ENCODE measurements around the gene STARD3.

DNA sequence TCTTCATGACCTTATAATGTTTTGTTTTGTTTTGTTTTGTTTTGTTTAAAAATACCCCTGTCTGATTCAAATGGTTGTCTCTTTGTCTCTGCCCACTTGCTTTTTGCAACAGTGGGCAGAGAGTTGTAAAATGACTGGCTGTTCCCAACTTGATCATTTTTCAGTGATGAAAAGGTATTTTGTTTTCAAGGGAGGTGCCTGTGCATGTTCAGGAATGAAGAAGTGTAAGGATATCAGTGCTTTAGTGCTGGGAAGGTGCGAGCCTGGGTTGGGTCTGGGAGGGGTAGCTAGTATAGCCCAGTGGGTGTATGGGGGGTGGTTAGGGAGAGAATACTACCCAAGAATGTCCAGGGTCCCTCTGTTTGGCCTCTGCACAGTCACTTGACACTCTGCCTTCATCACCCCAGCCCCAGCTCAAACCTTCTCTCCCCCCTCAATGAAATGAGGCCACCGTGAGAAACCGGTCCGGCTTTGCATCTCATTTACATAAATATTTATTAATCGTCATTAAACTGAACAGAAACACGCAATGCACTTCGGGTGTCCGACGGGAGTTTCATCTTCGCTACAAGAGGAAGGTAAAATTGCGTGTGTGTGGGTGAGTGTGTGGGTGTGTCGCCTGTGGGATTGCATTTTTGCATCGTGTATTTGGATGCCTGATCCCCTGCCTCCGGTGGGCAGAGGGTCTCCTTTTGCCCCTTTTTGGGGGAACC, 33.5 kb upstream of the STARD3 start:
- TF ChIP-seq FOXM1 (IDR thresholded peaks at IDR 0.05; ENCODE audit: borderline replicate concordance) (no peak), NFRKB (IDR thresholded peaks at IDR 0.05) (no peak), ELF4 (IDR thresholded peaks at IDR 0.05) (no peak), SUZ12 (IDR thresholded peaks at IDR 0.05) (no peak), SP1 (IDR thresholded peaks at IDR 0.05) (no peak), FOXK2 (IDR thresholded peaks at IDR 0.05) (no peak)
- TF ChIP-seq, protein P1, sequence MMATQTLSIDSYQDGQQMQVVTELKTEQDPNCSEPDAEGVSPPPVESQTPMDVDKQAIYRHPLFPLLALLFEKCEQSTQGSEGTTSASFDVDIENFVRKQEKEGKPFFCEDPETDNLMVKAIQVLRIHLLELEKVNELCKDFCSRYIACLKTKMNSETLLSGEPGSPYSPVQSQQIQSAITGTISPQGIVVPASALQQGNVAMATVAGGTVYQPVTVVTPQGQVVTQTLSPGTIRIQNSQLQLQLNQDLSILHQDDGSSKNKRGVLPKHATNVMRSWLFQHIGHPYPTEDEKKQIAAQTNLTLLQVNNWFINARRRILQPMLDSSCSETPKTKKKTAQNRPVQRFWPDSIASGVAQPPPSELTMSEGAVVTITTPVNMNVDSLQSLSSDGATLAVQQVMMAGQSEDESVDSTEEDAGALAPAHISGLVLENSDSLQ (IDR thresholded peaks at IDR 0.05) = no peak

All from HEK293T (cell line).